Measurements from ENCODE around the gene AGBL1.

- TF ChIP-seq CTCF (IDR thresholded peaks at IDR 0.05) (no peak), POLR2AphosphoS5 (IDR thresholded peaks at IDR 0.05) (no peak)
Measured at GRCh38 chr15:86066174-86066834, 13.4 kb upstream of the AGBL1 start.

Measured in transverse colon (tissue), 4 donors.